Adrenal gland (tissue), 5 donors: ENCODE results near the gene DPYD.

ENCODE experiments used
- POLR2A ChIP-seq, 2 donors: fragments of 450-650 bp; IDR thresholded peaks; one replicate each; pipeline ENCODE4 v1.6.1; 2017; ENCODE audit warnings: antibody characterized with exemption in 2 of 2, mild to moderate bottlenecking in 2 of 2, moderate library complexity in 1 of 2
- TF ChIP-seq, protein P1 (sequence below), 6 experiments: fragments of 450-650 bp in 4 of 6; fragments of 200-600 bp in 2 of 6; sonication (generic) in 1 of 6; IDR thresholded peaks; 1 replicate in 5 of 6; 2 replicates in 1 of 6; pipeline versions ENCODE4 v1.5.1 to v1.8.0; 2016 to 2021; ENCODE audit warnings: antibody characterized with exemption in 6 of 6, mild to moderate bottlenecking in 2 of 6, moderate library complexity in 1 of 6
- donor health status: DM: no; HTN: no; CAD: no.

DNA sequence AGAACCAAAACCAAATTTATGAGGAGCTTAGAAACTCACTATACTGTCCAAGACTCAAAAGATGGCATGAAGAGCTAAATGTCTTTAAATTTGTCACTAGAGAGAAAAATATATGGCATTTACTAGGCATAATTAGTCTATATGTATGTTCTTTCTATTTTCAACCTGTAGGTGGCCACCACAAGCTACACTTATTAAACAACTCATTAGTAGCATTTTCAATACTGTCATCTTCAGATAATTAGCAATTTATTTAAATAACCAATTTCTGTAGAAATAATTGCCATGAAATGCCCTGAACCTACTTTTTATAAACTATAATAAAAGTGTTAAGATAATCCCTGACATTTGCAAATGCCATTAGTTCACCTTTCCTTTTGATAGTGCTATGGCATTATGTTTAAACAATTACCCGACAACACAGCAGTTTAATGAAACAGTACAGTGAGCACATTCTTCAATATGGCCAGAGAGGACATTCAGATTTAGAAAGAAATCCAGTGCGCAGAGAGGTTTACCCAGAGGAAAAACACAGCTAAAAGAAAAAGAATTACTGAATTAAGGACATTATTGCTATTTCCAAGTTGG is 676.8 kb downstream of the DPYD start:
- TF ChIP-seq, protein P1, sequence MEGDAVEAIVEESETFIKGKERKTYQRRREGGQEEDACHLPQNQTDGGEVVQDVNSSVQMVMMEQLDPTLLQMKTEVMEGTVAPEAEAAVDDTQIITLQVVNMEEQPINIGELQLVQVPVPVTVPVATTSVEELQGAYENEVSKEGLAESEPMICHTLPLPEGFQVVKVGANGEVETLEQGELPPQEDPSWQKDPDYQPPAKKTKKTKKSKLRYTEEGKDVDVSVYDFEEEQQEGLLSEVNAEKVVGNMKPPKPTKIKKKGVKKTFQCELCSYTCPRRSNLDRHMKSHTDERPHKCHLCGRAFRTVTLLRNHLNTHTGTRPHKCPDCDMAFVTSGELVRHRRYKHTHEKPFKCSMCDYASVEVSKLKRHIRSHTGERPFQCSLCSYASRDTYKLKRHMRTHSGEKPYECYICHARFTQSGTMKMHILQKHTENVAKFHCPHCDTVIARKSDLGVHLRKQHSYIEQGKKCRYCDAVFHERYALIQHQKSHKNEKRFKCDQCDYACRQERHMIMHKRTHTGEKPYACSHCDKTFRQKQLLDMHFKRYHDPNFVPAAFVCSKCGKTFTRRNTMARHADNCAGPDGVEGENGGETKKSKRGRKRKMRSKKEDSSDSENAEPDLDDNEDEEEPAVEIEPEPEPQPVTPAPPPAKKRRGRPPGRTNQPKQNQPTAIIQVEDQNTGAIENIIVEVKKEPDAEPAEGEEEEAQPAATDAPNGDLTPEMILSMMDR (IDR thresholded peaks at IDR 0.05), result peak in 5 of 6 experiments; percentile 21 to 54 (median 46)
- no peak for TF ChIP-seq POLR2A (IDR thresholded peaks at IDR 0.05)
